Measurements from ENCODE around the gene TRIM24.
A peak's percentile ranks its signal among the peaks of the same experiment; 100 is the strongest.
"Not testable (repeated sequence)": the region's sequence is repeated elsewhere in the genome, so short reads cannot be mapped to it uniquely, and the experiment has no call there.

Gene TRIM24

GRCh38 chr7:138460649-138461607 lies 869 bp downstream of the TRIM24 start:
- DNase-seq = peak; percentile 41

GRCh38 chr7:138463291-138463618 lies 3.2 kb downstream of the TRIM24 start:
- not testable (repeated sequence) for DNase-seq

- DNase-seq = no peak
Observed at GRCh38 chr7:138465046-138465445, 5.0 kb downstream of the TRIM24 start.

GRCh38 chr7:138466069-138466756 lies 6.2 kb downstream of the TRIM24 start:
- DNase-seq = not testable (repeated sequence)

- DNase-seq = no peak
Observed at GRCh38 chr7:138468244-138469123, 8.4 kb downstream of the TRIM24 start.

GRCh38 chr7:138470391-138471157 lies 10.5 kb downstream of the TRIM24 start:
- no peak for DNase-seq

GRCh38 chr7:138472292-138473079 lies 12.4 kb downstream of the TRIM24 start:
- DNase-seq = no peak

GRCh38 chr7:138475377-138475776 lies 15.3 kb downstream of the TRIM24 start:
- no peak for DNase-seq

GRCh38 chr7:138477081-138477578 lies 17.1 kb downstream of the TRIM24 start:
- no peak for DNase-seq

- DNase-seq = no peak
Observed at GRCh38 chr7:138477581-138477980, 17.5 kb downstream of the TRIM24 start.

GRCh38 chr7:138478499-138478908 lies 18.4 kb downstream of the TRIM24 start:
- DNase-seq = no peak

- DNase-seq = no peak
Observed at GRCh38 chr7:138480527-138480926, 20.5 kb downstream of the TRIM24 start.

- no peak for DNase-seq
Observed at GRCh38 chr7:138481447-138482380, 21.7 kb downstream of the TRIM24 start.

- DNase-seq = no peak
Observed at GRCh38 chr7:138483531-138483930, 23.5 kb downstream of the TRIM24 start.

GRCh38 chr7:138485508-138485907 lies 25.4 kb downstream of the TRIM24 start:
- not testable (repeated sequence) for DNase-seq

GRCh38 chr7:138489139-138489538 lies 29.1 kb downstream of the TRIM24 start:
- DNase-seq = not testable (repeated sequence)

- DNase-seq = no peak
Observed at GRCh38 chr7:138491612-138492386, 31.7 kb downstream of the TRIM24 start.

GRCh38 chr7:138492423-138492822 lies 32.4 kb downstream of the TRIM24 start:
- no peak for DNase-seq

GRCh38 chr7:138493535-138493934 lies 33.5 kb downstream of the TRIM24 start:
- no peak for DNase-seq
